Ascending aorta (tissue), 2 donors: ENCODE measurements around the gene ZNF614. TPM values are rescaled to one million over a fixed set of nuclear protein-coding genes. Genes with fewer than 3 reads are reported as not detected.
A peak's percentile ranks its signal among the peaks of the same experiment; 100 is the strongest.

Experiments
- DNase-seq, 2 donors: peaks; one replicate each; pipeline ENCODE4 v3.0.0-alpha.2; 2019; ENCODE audit warnings: low spot score in 2 of 2
- H3K27ac ChIP-seq, 2 donors: fragments of 200-600 bp; sonication (generic); one replicate each; pipeline ENCODE4 v1.5.1; 2016 to 2017; ENCODE audit warnings: mild to moderate bottlenecking in 1 of 2
- H3K27me3 ChIP-seq: fragments of 200-600 bp; sonication (generic); one replicate; pipeline ENCODE4 v1.5.1; 2017
- H3K36me3 ChIP-seq, 2 donors: fragments of 200-600 bp; sonication (generic); one replicate each; pipeline ENCODE4 v1.5.1; 2016
- H3K4me1 ChIP-seq, 2 donors: fragments of 200-600 bp; sonication (generic); one replicate each; pipeline ENCODE4 v1.5.1; 2016 to 2017; ENCODE audit warnings: mild to moderate bottlenecking in 1 of 2
- H3K4me3 ChIP-seq, 2 donors: fragments of 200-600 bp; sonication (generic); one replicate each; pipeline ENCODE4 v1.5.1; 2016 to 2017; ENCODE audit warnings: mild to moderate bottlenecking in 1 of 2
- H3K9me3 ChIP-seq, 2 donors: fragments of 200-600 bp; sonication (generic); one replicate each; pipeline ENCODE4 v1.5.1; 2016
- CTCF ChIP-seq, 3 experiments: fragments of 200-600 bp in 2 of 3; fragments of 450-650 bp in 1 of 3; sonication (generic) in 2 of 3; IDR thresholded peaks; one replicate each; pipeline ENCODE4 v1.5.1; 2016 to 2019; ENCODE audit warnings: antibody characterized with exemption in 3 of 3, mild to moderate bottlenecking in 1 of 3, moderate library complexity in 1 of 3
- intact Hi-C: fragments of 100-400 bp; cut with DNase I; formaldehyde crosslinking; loops from one replicate; pipeline ENCODE4 v1.15.1; 2023
- total RNA-seq: library from RNA; depleted of rRNA; stranded (reverse); fragments of >200 nt; gene quantifications from one replicate; pipeline ENCODE4 v1.1.0, GENCODE V29; 2016

ZNF614 gene
- total RNA-seq, 1 donor from 2014 or later, result 1.7 TPM

GRCh38 chr19:52022193-52022592 is 6.0 kb downstream of the ZNF614 start:
- H3K27ac ChIP-seq, result no peak overlapping the region
- peaks cover 0 to 2% of the 10 kb centered on the region in 2 donors for H3K4me1 ChIP-seq
- H3K9me3 ChIP-seq, result peaks cover 88 to 94% of the 10 kb centered on the region in 2 donors
- TF ChIP-seq CTCF (IDR thresholded peaks at IDR 0.05), result no peak
- peaks cover 87 to 93% of the 10 kb centered on the region in 2 donors for H3K36me3 ChIP-seq
- no peak for DNase-seq
- intact Hi-C loops, result loop anchor here (10.0 kb wide), 1 partner anchor 1083 kb away; the partner anchor contains the start of gene ZNF160
- no peak overlapping the region for H3K4me3 ChIP-seq
- H3K27me3 ChIP-seq, result no peaks in the 10 kb centered on the region

DNA sequence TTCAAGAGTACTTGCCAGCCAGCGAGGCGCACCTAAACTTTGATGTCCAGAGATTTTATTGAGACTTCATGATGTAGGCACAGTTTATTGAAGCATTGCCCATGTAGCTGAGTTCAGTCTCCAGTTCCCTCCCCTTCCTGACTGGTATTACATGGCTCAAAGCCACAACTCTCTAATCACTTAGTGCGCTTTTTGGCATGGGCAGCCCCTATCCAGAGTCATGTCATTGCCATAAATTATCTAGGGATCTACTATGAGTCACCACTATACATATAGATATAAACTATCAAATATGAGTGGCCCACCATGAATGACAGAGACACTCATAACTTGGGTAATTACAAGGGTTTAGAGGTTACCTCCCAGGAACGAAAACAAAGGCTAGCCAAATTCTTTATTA is 7.7 kb downstream of the ZNF614 start:
- Histone ChIP-seq H3K4me3 (peak overlapping the region in 1 of 2 donors; percentile 5), H3K36me3 (peaks cover 97 to 100% of the 10 kb centered on the region in 2 donors), H3K27me3 (no peaks in the 10 kb centered on the region), H3K27ac (no peak overlapping the region), H3K9me3 (peaks cover 96 to 100% of the 10 kb centered on the region in 2 donors), H3K4me1 (no peaks in the 10 kb centered on the region)
- DNase-seq, result no peak
- no peak for TF ChIP-seq CTCF (IDR thresholded peaks at IDR 0.05)
- intact Hi-C loops, result loop anchor here (10.0 kb wide), 1 partner anchor 1084 kb away; the partner anchor contains the start of gene ZNF160

GRCh38 chr19:52010674-52011073 is 17.5 kb downstream of the ZNF614 start:
- Histone ChIP-seq H3K27me3 (no peaks in the 10 kb centered on the region), H3K4me1 (peaks cover 0 to 5% of the 10 kb centered on the region in 2 donors), H3K27ac (no peak overlapping the region), H3K36me3 (peaks cover 13 to 23% of the 10 kb centered on the region in 2 donors), H3K9me3 (peaks cover 24 to 56% of the 10 kb centered on the region in 2 donors), H3K4me3 (no peak overlapping the region)
- TF ChIP-seq CTCF (IDR thresholded peaks at IDR 0.05), result no peak
- intact Hi-C loops, result no loop called here
- DNase-seq, result no peak

DNA sequence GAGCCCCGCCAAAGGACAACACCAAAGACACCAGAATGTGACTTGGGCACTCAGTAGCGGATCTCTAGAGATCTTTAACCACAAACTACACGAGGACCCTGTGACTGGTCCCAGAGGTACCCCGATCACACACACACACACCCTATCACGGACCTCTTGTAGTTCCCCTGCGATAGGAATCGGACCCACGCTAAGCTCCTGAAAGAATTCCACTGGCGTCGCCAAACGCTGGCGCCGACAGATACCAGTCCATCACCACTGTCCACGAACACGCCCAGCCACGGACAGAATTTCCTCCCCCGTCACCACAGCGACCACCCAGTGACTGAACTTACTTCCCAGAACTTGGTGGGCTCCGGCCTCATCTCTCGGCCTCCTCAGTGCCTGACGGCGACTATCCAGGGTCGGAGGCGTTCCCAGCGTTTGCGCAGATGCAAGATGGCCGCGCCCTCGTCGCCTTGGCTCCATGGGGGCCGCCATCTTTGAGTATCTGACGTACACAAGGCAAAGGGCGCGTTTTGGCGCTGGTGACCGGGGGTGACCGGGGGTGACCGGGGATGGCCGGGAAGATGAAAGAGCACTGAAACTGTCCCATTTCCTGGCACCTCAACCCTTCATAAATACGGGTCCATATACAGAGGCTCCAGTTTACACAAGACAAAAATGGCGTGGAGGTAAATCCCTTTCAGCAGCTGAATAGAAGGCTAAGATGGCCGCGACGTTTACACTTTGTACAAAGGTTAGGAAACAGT is 20.2 kb downstream of the ZNF614 start, which contains the start of gene ZNF615:
TSS of gene ZNF615 (minus strand) at position 406 of the 752 bp plus-strand sequence. CDS start 4,500 bp downstream, outside the sequence.
- H3K27me3 ChIP-seq, result no peaks in the 10 kb centered on the region
- no peak for TF ChIP-seq CTCF (IDR thresholded peaks at IDR 0.05)
- H3K9me3 ChIP-seq, result peaks cover 16 to 56% of the 10 kb centered on the region in 2 donors
- H3K4me1 ChIP-seq, result peaks cover 0 to 5% of the 10 kb centered on the region in 2 donors
- H3K36me3 ChIP-seq, result peaks cover 20 to 21% of the 10 kb centered on the region in 2 donors
- intact Hi-C loops, result loop anchor here (2.0 to 10.0 kb wide), 2 partner anchors 21 to 303 kb away; partner anchors contain the start of gene ZNF614
- DNase-seq, result peak; percentile 53 to 93
- H3K27ac ChIP-seq, result peak within 1 kb of the TSS; percentile 73 to 83
- H3K4me3 ChIP-seq, result peak within 1 kb of the TSS; percentile 68 to 77

DNA sequence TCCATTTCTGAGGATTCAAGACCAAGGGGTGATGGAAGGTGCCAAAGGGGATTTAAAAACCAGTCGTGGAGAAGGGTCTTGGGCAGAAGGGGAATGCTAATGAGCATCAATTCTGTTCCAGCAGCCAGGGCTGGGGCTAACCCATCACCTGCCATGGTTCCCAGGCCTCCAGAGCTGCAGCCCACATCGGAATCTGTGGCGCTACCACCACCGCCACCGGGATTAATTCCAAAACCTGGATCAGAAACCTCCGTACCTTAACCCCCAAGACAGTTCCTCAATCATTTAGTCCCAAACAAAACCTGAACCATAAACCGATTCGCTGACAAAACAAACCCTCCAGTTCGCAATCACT is 20.8 kb downstream of the ZNF614 start:
- no peak for DNase-seq
- Histone ChIP-seq H3K27ac (peak overlapping the region; percentile 73 to 83), H3K4me3 (peak overlapping the region; percentile 68 to 77), H3K4me1 (peaks cover 0 to 5% of the 10 kb centered on the region in 2 donors), H3K9me3 (peaks cover 22 to 56% of the 10 kb centered on the region in 2 donors), H3K36me3 (peaks cover 19 to 22% of the 10 kb centered on the region in 2 donors), H3K27me3 (no peaks in the 10 kb centered on the region)
- no peak for TF ChIP-seq CTCF (IDR thresholded peaks at IDR 0.05)
- intact Hi-C loops, result loop anchor here (10.0 kb wide), 1 partner anchor 303 kb away; no protein-coding TSS in a partner anchor
